ENCODE measurements around the gene RAMP3.

DNA sequence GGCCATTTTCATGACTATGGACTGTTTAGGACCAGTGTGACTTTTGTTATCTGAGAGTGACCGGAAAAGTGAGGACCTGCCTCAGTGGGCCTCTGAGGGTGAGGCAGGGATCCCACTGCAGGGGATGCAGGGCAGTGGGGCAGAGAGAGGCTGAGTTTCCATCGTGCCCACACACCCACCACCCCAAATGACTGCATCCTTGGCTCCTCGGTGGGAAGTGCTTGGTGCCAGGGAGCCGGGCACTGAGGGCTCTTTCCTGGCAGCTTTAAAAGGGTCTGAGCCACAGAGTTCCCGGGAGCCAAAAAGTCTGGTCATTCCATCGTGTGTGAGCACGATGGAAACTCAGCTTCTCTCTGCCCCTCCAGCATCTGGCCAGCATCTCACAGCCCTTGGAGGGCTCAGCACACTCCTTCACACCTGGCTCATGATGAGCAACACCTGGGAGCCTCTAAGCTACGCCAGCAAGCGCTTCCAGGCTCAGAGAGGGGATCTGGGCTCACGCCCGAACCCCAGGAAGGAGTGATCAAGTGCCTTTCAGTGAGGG lies 59.1 kb downstream of the RAMP3 start:
- TF ChIP-seq, protein P1, sequence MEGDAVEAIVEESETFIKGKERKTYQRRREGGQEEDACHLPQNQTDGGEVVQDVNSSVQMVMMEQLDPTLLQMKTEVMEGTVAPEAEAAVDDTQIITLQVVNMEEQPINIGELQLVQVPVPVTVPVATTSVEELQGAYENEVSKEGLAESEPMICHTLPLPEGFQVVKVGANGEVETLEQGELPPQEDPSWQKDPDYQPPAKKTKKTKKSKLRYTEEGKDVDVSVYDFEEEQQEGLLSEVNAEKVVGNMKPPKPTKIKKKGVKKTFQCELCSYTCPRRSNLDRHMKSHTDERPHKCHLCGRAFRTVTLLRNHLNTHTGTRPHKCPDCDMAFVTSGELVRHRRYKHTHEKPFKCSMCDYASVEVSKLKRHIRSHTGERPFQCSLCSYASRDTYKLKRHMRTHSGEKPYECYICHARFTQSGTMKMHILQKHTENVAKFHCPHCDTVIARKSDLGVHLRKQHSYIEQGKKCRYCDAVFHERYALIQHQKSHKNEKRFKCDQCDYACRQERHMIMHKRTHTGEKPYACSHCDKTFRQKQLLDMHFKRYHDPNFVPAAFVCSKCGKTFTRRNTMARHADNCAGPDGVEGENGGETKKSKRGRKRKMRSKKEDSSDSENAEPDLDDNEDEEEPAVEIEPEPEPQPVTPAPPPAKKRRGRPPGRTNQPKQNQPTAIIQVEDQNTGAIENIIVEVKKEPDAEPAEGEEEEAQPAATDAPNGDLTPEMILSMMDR (conservative IDR thresholded peaks at IDR 0.05; ENCODE audit: low read depth, low read length), result no peak
- no peak for TF ChIP-seq EZH2 (IDR thresholded peaks at IDR 0.05; ENCODE audit: borderline replicate concordance, low read depth, low read length, poor library complexity, severe bottlenecking)
